Progenitor cell of endocrine pancreas (in vitro differentiated cells): ENCODE results near the gene CLOCK. TPM values are rescaled to one million over a fixed set of nuclear protein-coding genes. Genes with fewer than 3 reads are reported as not detected.
A peak's percentile ranks its signal among the peaks of the same experiment; 100 is the strongest.

Experiments
- DNase-seq: peaks from one replicate; pipeline ENCODE4 v3.0.0; 2021; ENCODE audit warnings: low spot score; ENCODE audit not compliant: unreplicated experiment
- H3K27ac Mint-ChIP-seq: 2 replicates; pipeline ENCODE4 v1.8.0; 2021; ENCODE audit warnings: mild to moderate bottlenecking, moderate library complexity, mixed read lengths
- H3K27me3 Mint-ChIP-seq: 2 replicates; pipeline ENCODE4 v1.8.0; 2021; ENCODE audit warnings: mixed read lengths
- H3K36me3 Mint-ChIP-seq: 2 replicates; pipeline ENCODE4 v1.8.0; 2022; ENCODE audit warnings: mixed read lengths; ENCODE audit not compliant: insufficient read depth
- H3K4me1 Mint-ChIP-seq: 2 replicates; pipeline ENCODE4 v1.8.0; 2021; ENCODE audit warnings: low read depth, mixed read lengths
- H3K4me3 Mint-ChIP-seq: 2 replicates; pipeline ENCODE4 v1.8.0; 2021; ENCODE audit warnings: low read depth, mild to moderate bottlenecking, moderate library complexity, mixed read lengths
- H3K9me3 Mint-ChIP-seq: 2 replicates; pipeline ENCODE4 v1.8.0; 2021; ENCODE audit warnings: low read depth, mixed read lengths
- CTCF ChIP-seq: fragments of 200-600 bp; sonication (generic); IDR thresholded peaks from one replicate; pipeline ENCODE4 v1.5.0; 2021; ENCODE audit warnings: antibody characterized with exemption, mild to moderate bottlenecking; ENCODE audit not compliant: unreplicated experiment
- total RNA-seq: library from RNA; stranded (reverse); gene quantifications from 2 replicates; pipeline ENCODE4 v1.2.1, GENCODE V29; 2021

Gene CLOCK
- total RNA-seq, 1 donor from 2014 or later = 16.0 TPM

- Mint-ChIP-seq H3K27me3 (no peaks in the 10 kb centered on the region), H3K4me3 (no peak overlapping the region), H3K36me3 (no peaks in the 10 kb centered on the region), H3K9me3 (no peaks in the 10 kb centered on the region), H3K27ac (no peak overlapping the region), H3K4me1 (peaks cover 17% of the 10 kb centered on the region)
- no peak for TF ChIP-seq CTCF
- DNase-seq = no peak
Observed at GRCh38 chr4:55386840-55387239, 159.9 kb downstream of the CLOCK start.

GRCh38 chr4:55386073-55386472 is 160.6 kb downstream of the CLOCK start:
- no peaks in the 10 kb centered on the region for H3K9me3 Mint-ChIP-seq
- H3K4me3 Mint-ChIP-seq = no peak overlapping the region
- no peak for DNase-seq
- H3K27ac Mint-ChIP-seq = no peak overlapping the region
- peaks cover 17% of the 10 kb centered on the region for H3K4me1 Mint-ChIP-seq
- TF ChIP-seq CTCF = no peak
- no peaks in the 10 kb centered on the region for H3K27me3 Mint-ChIP-seq
- no peaks in the 10 kb centered on the region for H3K36me3 Mint-ChIP-seq

- Mint-ChIP-seq H3K27me3 (no peaks in the 10 kb centered on the region), H3K9me3 (no peaks in the 10 kb centered on the region), H3K4me3 (no peak overlapping the region), H3K4me1 (peaks cover 17% of the 10 kb centered on the region), H3K36me3 (no peaks in the 10 kb centered on the region), H3K27ac (peak overlapping the region; percentile 43)
- no peak for DNase-seq
- no peak for TF ChIP-seq CTCF
Observed at GRCh38 chr4:55385201-55385649, 161.5 kb downstream of the CLOCK start.

GRCh38 chr4:55382488-55383003 is 164.2 kb downstream of the CLOCK start:
- TF ChIP-seq CTCF = no peak
- Mint-ChIP-seq H3K4me3 (no peak overlapping the region), H3K27me3 (no peaks in the 10 kb centered on the region), H3K36me3 (no peaks in the 10 kb centered on the region), H3K4me1 (peaks cover 16% of the 10 kb centered on the region), H3K27ac (no peak overlapping the region), H3K9me3 (no peaks in the 10 kb centered on the region)
- no peak for DNase-seq

- H3K27ac Mint-ChIP-seq = no peak overlapping the region
- TF ChIP-seq CTCF = no peak
- H3K4me3 Mint-ChIP-seq = no peak overlapping the region
Observed at GRCh38 chr4:55381502-55381901, 165.2 kb downstream of the CLOCK start.

More at GRCh38 chr4:55381502-55381901, 165.2 kb downstream of the CLOCK start:
- Mint-ChIP-seq H3K4me1 (peaks cover 8% of the 10 kb centered on the region), H3K27me3 (no peaks in the 10 kb centered on the region), H3K9me3 (no peaks in the 10 kb centered on the region), H3K36me3 (no peaks in the 10 kb centered on the region)
- DNase-seq = no peak
